Astrocyte of the hippocampus (primary cell): ENCODE data around the gene AMPD2.

Experiments
- DNase-seq: peaks from one replicate; pipeline ENCODE4 v3.0.0; 2011; ENCODE audit warnings: low read depth, low spot score

The AMPD2 gene

DNA sequence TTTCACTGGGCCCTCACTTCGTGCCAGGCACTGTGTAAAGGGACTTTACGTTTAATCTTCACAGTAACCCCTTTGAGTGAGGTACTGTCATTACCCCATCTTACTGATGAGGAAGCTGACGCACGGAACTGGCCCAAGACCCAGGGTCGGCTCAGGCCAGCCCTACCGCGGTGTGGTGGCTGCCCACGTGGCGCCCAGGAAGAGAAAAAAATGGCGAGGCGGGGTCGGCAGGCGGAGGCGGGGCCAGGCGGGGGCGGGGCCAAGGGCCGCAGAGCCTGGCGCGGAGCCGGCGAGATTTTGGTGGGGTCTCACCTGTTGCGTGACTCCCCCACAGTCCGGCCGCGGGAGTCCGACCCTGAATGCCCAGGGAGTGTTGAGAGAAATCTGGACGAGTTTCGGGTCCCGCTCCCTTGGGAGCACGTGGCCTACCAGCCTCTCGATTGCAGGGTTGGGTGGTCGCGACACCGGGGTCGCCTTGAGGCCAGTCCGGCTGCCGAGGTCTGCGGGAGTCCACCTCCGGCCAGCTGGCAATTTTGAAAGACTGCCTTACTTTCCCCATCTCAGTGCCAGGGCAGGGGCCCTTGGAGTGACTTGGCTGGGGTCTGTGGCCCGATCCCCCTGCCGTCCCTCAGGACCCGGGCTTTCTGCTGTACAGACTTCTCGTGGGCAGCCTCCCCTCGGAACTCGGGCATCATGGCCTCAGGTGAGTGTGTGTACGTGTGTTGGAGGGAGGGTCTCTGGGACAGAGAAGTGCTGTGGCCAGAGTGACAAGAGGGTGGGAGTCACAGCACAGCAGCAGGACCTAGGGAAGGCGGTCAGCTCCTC, at the start of gene AMPD2, which contains the start of gene GNAT2:
AMPD2 (plus strand) TSS at position 262 of the 825 bp plus-strand sequence. CDS start 1,339 bp downstream, outside the sequence.
GNAT2 (minus strand) TSS at position 41 of the 825 bp plus-strand sequence. CDS start 6,746 bp downstream, outside the sequence.
- peak; percentile 91 for DNase-seq

DNA sequence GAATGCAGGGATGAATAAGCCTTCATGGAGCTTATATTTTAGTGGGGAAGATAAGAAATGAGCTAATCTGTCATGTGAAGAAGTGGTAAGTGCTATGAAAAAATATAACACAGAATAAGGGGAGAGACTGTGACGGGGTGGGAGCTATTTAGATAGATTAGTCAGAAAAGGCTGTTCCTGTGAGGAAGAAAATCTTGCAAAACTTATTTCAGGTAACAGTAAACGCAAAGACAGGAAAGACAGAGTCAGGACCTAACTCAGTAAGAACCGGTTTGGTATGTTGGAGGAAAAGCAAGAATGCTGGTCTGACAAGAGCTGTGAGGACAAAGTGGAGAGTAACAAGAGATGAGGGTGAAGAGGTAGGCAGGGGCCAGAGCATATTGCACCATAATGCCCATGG, 49.2 kb upstream of the AMPD2 start:
- DNase-seq, result peak; percentile 39

DNA sequence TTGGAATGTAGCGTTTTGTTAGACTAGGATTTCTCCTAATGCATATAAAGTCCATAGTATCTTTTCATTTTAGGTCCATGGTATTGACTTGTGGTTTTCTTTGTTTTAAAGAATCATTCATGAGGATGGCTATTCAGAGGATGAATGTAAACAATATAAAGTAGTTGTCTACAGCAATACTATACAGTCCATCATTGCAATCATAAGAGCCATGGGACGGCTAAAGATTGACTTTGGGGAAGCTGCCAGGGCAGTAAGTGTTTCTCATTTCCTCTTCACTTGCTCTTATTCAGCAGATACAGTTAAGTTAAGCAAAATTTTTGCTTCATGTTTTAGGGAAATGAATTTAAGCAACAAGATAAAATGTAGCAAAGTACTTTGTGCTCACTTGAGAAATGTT, 45.9 kb upstream of the AMPD2 start:
- DNase-seq, result no peak

DNA sequence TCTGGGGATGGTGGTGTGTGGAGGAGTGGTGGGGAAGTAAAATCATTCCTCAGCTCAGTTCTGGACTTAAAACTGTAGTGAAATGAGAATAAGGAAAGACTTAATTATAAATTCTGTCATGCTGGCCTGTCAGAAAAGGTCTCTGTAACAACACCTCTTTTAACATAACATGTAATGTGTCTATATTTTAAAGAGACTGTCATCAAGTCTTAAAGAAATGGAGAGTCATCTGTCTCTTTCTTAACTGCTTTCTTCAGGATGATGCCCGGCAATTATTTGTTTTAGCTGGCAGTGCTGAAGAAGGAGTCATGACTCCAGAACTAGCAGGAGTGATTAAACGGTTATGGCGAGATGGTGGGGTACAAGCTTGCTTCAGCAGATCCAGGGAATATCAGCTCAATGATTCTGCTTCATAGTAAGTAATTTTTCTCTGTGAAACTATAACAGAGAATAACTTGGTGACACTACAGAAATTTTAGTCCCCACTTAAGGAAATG, 40.6 kb upstream of the AMPD2 start:
- peak; percentile 26 for DNase-seq

DNA sequence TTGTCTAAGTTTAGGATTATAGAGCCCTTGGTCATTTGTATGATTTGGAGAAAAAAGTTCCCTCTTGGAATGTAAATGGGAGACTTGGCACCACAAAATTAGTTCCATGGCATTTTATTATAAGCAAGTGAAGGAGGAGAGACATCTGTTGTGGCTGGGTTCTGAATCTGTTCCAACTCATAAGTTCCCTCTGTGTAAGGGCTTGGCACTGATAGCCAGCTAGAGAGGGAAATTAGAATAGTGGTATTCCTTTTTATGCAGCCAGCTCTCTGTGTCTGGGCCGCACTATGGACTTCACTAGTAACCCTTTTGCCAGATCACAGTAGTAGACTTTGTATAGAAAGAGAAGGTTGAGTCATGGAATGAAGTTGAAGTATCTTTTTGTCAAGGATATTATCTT, 40.1 kb upstream of the AMPD2 start:
- DNase-seq, result peak; percentile 70

DNA sequence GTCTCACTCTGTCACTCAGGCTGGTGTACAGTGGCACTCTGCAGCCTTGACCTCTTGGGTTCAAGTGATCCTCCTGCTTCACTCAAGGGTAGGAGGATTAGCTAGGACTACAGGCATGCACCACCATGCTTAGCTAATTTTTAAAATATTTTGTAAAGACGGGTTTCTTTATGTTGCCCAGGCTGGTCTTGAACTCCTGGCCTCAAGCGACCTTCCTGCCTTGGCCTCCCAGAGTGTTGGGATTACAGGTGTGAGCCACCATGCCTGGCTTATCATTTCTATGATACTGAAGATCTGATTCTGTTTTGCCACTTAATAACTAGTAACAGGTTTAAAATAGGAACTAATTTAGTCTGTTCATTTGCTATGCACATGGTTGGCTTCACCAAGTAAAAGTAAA, 37.6 kb upstream of the AMPD2 start:
- no peak for DNase-seq

DNA sequence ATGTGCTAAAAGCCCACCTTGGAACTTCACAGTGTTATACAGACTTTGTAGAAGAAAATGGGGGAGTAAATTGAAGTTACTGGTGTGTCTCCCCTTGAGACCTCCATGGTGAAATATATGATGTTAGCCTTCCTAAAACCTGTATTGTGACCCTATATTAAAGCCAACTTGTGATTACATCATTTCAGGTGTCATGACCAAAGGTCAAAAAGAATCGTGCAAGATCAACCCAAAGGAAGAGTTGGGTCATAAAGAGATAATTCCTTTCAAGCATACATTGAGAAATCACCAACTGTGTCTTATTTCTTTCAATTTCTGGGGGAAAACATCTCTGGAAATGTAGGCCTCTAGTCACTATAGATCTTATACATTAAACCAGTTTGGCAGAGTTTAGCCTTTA, 34.9 kb upstream of the AMPD2 start:
- no peak for DNase-seq

DNA sequence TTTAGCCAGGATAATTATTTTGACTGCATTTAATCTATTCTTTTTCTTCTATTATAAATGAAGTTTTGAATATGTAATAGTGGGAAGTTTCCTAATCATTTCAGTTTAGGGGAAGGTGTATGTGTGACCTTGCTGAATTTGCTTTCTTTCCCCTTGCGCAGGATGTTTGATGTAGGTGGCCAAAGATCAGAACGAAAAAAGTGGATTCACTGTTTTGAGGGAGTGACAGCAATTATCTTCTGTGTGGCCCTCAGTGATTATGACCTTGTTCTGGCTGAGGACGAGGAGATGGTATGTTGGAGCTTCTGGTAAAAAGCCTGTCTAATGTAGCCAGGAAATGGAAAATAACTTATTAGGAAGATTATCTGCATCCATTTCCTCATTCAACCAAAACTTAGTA, 33.6 kb upstream of the AMPD2 start:
- no peak for DNase-seq

DNA sequence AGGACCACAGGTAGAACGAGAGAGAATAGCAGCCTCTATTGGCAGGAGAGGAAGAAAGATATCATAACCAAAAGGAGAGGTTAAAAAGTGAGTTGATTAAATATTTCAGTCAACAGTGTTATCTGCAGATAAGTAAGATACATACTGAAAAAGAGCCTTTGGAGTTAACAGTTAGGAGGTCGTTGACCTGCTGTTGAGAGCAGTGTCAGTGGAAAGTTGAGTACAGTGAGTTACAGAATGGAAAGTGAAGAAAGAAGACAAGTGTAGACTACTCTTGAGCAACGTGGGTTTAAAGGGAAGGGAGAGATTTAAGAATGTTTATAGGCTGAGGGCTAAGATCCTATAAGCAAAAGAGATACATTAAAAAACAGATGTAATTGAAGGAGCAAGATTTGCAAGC, 30.5 kb upstream of the AMPD2 start:
- no peak for DNase-seq

DNA sequence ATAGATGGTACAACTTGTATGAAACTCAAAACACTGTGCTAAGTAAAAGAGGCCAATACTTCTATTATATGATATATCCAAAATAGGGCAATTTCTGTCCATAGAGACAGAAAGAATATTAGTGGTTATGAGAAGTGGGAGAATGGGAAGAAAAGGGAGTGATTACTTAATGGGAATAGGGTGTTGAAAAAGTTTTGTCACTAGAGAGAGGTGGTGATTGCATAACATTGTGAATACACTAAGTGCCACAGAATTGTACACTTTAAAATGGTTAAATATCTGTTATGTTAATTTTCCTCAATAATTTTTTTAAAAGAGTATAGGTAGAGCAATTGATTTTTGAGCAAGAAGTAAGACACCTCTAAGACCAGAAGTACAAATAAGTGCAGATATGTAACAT, 30.0 kb upstream of the AMPD2 start:
- DNase-seq, result no peak

DNA sequence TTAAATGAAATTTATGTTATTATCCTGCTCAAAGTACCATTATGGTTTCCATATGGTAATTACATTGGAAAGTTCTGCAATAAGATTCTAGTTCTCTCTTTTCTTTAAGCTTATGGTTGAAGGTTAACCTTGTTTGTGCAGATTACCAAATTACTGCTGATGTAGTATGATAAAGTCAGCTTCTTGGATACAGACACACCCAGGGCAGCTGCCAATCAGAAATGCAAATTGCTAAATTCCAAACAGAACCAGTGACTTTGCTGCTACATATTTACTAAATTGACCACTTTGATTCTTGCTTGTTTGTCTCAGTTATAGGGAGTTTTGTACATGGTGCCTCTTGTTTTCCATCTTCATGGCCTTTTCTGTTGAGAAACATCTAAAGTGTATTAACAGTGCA, 26.7 kb upstream of the AMPD2 start:
- DNase-seq, result no peak

DNA sequence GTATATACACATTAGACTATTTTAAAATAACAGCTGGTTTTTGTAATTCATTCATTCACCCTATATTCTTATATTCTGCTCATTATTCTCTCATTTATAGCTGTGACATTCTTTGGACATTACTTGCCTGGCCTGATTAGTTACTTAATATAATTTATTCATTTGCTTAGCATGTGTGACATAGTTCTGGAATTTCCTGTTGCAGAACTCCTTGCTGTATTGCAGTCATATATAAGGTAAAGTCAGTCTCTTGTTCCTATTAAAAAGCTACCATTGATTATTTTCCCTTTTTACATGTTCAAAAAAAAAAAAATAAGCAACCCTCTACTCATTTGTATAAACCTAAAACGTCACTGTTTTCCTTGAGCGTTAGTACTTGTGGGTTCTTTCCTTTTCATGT, 24.1 kb upstream of the AMPD2 start:
- no peak for DNase-seq

DNA sequence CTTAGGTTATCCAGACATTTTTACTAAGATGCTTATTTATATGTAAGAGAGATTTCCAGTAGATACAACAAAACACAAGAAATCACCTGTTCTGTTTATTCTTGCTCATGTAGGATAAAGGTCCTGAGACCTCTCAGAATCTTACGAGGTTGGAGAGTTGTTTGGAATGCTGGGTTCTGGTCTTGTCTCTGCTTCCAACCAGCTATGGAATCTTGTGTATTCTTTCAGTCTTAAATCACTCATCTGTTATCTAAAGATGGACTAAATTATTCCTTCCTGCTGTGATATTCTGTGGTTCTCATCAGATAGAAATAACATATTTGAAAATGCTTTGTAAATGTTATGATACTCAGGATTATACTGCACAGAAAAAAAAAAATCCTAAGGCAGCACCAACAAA, 21.5 kb upstream of the AMPD2 start:
- no peak for DNase-seq

DNA sequence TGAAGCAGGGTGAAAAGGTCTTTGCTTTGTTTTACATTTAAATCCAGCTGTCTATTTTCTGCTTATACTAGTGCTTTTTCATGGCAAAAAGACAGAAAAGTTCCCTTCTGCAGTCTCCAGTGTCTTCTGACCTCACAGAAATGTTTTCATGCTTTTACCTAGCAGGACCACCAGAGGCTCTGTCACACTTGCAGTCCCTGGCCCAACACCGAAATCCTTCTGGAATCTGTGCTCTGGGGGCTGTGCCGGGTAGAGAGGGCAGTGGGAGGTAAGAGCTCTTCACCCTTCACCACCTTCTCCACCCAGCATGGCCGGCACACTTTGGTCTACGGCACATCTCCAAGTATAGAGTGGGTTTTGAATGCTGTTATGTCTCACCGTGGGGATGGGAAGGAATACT, 21.0 kb upstream of the AMPD2 start:
- no peak for DNase-seq

DNA sequence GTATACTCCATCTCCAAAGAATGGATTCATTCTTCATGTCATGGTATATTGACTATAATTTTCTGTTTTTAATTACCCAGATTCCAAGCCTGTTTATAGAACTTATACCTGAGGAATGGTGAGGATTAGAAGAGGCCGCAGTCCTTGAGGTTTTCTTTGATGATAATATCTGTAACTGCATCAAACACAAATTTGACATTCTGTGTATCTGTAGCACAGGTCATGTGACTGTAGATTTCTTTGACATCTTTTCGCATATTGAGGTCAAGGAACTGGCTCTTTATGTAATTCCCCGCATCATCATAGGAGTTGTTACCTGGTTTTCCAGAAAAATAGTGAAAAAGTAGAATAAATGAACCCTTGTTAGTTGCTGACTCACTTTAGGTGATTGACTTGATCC, 16.4 kb upstream of the AMPD2 start:
- DNase-seq, result no peak

DNA sequence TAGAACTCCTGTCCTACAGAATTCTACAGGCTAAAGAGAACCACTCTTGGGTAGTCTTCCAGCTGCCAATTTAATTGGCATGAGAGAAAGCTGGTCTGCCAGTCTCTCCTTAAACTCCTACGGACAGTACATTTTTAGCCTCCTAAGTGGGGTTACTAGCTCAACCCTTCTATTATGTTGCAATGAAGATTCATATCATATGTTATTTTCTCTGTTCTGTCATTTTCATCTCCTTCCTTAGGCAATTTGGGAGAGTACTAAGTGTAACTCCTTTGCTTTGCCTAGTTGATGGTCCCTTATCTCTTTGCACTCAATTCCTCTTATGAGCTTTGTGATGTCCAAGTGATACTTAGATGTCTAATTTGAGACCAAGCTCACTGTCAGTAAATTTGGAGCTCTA, 14.3 kb upstream of the AMPD2 start:
- DNase-seq, result no peak

DNA sequence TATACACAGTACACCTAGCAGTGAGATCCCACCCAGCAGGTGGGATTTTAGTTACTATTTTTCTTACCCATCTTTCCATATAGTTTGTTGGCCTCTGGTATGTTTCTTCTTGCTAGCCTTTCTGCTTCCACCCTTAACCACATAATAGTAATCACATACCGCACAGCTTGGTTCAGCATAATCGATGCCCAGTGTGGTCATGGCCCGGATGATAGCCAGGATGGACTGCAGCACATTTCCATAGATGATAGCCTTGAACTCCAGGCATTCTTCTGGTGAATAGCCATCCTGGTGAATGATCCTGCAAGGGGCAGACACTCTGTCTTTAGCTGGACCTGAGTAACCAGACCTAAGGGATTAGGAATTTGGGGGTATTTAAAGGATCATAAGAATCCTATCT, 9.8 kb upstream of the AMPD2 start:
- peak; percentile 58 for DNase-seq

DNA sequence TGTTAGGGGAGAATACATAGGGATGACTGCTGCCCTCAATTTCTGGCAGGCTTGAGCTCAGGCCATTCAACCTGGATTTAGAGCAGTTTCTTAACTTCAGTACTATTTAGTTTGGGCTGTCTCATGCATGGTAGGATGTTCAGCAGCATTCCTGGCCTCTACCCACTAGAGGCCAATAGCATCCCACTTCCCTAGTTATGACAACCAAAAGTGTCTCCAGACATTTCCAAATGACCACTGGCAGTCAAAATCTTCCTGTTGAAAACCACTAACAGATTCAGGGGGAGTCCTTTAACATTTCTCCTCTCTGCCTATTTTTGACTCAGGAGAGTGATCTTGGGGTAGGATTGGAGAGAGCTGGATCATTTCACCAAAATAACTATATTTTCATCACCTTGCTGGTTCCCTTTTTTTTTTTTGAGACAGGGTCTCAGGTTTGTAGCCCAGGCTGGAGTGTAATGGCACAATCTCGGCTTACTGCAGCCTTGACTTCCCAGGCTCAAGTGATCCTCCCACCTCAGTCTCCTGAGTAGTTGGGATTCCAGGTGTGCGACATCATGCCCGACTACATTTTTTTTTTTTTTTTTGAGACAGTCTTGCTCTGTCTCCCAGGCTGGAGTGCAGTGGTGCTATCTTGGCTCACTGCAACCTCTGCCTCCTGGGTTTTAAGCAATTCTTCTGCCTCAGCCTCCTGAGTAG, 8.9 kb upstream of the AMPD2 start:
- DNase-seq, result peak; percentile 54

DNA sequence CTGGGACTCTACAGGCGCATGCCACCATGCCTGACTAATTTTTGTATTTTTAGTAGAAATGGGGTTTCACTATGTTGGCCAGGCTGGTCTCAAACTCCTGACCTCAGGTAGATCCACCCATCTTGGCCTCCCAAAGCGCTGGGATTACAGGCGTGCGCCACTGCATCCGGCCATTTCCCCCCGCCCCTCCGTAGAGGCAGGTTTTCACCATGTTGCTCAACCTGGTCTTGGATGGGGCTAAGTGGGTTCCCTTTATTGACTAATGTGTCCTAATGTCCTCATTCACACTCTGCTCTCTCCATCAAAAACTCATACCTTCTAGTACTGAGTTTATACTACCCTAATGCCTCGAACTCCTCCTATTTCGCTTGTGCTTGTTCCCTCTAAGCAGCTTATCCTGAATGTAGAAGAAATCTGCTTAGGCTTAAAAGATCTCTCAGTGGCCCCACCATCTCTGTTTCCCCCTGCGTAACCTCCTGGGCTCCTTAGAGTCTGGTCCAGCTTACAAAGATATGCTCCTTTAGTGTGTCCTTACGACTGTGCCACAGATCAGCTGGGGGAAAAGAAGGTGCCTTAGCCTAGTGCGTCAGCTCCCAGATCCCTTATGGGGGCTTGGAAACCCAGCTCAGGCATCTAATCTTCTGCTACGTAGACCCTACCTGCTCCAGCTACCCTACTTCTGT, 8.2 kb upstream of the AMPD2 start:
- no peak for DNase-seq

DNA sequence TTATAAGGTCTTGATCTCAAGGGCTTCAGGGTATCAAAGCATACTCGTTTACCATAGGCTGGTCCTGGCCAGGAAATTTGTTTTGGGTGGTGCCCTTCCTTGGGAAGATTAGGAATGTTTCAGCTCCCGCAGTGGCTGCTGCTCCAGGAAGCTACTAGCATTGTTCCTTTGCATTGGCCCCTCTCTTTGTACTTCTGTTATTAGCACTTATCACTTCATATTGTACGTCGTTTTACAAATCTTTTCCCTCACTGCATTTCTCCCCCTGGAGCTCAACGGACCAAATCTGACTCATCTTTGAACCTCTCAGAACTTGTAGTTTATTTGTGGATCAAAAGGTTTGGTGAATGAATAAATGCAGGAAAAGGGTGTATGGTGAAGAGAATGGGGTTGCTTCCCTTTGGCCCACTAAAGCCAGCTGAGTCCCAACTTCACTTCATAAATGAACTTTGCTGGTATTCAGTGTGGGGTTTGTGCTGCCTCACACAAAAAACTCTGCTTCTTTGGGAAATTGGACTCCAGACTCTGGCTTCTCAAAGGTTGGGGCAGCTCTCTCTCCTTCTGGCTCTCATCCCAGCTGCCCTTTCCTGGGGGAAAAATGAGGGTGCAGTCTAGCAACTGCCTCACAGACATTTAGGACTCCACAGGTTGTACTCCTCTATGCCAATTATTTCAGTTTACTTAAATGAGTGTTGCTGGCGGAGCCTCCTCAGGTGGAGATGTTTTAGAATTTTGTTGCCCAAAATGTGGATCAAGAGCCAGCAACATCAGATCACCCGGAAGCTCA, 6.1 kb upstream of the AMPD2 start:
- no peak for DNase-seq

DNA sequence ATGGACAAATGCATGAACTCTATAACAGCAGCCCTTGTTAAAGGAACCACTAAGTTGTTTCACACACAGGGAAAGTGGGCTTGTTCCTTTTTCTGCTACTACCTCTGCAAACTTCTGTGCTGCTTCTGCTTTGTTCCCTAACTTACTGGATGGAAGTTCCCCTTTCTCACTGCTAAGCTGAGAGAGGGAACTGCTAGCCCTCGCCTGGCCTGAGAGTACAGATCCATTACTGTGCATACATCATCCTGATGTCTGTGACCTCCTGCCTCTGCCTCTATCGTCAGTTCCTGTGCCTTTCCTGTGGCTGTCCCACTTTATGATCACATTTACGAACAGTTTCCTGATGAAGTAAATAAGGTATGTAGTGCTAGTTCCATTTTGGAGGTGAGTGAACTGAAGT, 3.8 kb upstream of the AMPD2 start:
- no peak for DNase-seq

DNA sequence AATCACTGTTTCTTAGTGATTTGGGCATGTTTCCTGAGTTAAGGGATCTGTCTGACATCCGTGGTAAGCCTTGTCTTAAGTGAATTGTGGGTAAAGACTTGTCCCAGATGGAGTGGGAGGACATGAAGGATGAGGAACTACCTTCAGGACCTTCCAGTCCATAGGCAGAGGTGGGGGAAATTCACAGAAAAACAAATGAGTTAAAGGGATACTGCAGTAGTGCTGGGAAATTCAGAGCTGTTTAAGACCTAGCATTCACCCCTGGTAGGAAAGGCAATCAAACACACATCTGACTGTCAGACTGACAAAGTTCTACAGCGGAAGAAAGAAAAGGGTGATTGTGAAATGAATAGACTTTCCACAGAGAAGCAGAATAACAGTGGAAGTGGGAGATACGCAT, 3.2 kb upstream of the AMPD2 start:
- no peak for DNase-seq
